ENCODE measurements around the gene CPVL. TPM values are rescaled to one million over a fixed set of nuclear protein-coding genes. Genes with fewer than 3 reads are reported as not detected.

CPVL gene
- total and polyA plus RNA-seq, 2 of the 8 experiments (the other 6 are each of a cell fraction or from before 2014, with no cell fraction given) = 40.0 to 55.0 TPM

- Histone ChIP-seq H3K27me3 (replicated peaks in 1 of 4; ENCODE audit: control insufficient read depth in 3 of 4, extremely low read depth in 1 of 4, insufficient read depth in 3 of 4, low read length in 3 of 4) (peaks cover 11 to 42% (median 35%) of the 10 kb centered on the region in 4 experiments), H4K5ac (ENCODE audit: insufficient read length, low read depth, low read length) (no peak overlapping the region), H2BK5ac (ENCODE audit: low read depth, low read length) (no peak overlapping the region), H3K4me2 (ENCODE audit: insufficient read depth in 1 of 2, low read depth in 2 of 2, low read length in 2 of 2) (peak overlapping the region; percentile 72 to 93; a peak in 2 of 4 replicates), H2BK12ac (ENCODE audit: low read depth, low read length) (no peak overlapping the region), H3K79me2 (ENCODE audit: control insufficient read depth in 1 of 2, insufficient read depth in 2 of 2, low read length in 2 of 2) (no peaks in the 10 kb centered on the region), H2BK20ac (ENCODE audit: low read length) (no peak overlapping the region), H3K4ac (replicated peaks; ENCODE audit: insufficient read length, low read depth, low read length) (no peak overlapping the region), H3K9ac (replicated peaks in 1 of 4; ENCODE audit: extremely low read depth in 1 of 4, low read depth in 3 of 4, low read length in 3 of 4) (no peak overlapping the region), H3K4me1 (replicated peaks in 1 of 4; ENCODE audit: control insufficient read depth in 3 of 4, insufficient read depth in 4 of 4, low read length in 3 of 4) (peaks cover 3 to 21% (median 16%) of the 10 kb centered on the region in 4 experiments), H2BK15ac (ENCODE audit: low read length) (no peak overlapping the region), H3K9me3 (ENCODE audit: insufficient read depth in 2 of 2, low read depth in 1 of 2, low read length in 1 of 2) (no peaks in the 10 kb centered on the region), H3K36me3 (ENCODE audit: control insufficient read depth in 2 of 4, insufficient read depth in 4 of 4, low read length in 3 of 4) (no peaks in the 10 kb centered on the region), H2AK5ac (ENCODE audit: low read depth, low read length) (no peak overlapping the region), H3K4me3 (ENCODE audit: extremely low read depth in 1 of 4, insufficient read depth in 2 of 4, low read depth in 3 of 4, low read length in 4 of 4) (peak overlapping the region in 1 of 4 experiments; percentile 60; a peak in 1 of 8 replicates), H4K91ac (replicated peaks; ENCODE audit: insufficient read length, low read length) (no peak overlapping the region), H4K20me1 (replicated peaks in 1 of 2; ENCODE audit: control insufficient read depth in 1 of 2, insufficient read depth in 2 of 2, low read length in 2 of 2) (peaks cover 0 to 3% of the 10 kb centered on the region in 2 experiments), H3K18ac (ENCODE audit: extremely low read depth, low read length) (no peak overlapping the region), H3K14ac (ENCODE audit: insufficient read length) (no peak overlapping the region), H4K8ac (ENCODE audit: extremely low read depth, insufficient read depth, low read length) (no peak overlapping the region), H2AFZ (ENCODE audit: low read length) (no peak overlapping the region), H2BK120ac (replicated peaks; ENCODE audit: low read depth, low read length) (no peak overlapping the region), H3K56ac (replicated peaks; ENCODE audit: insufficient read length, low read depth, low read length) (no peak overlapping the region), H3K27ac (ENCODE audit: low read depth, low read length) (no peak overlapping the region), H3K23ac (ENCODE audit: insufficient read length) (no peak overlapping the region), H3K79me1 (ENCODE audit: low read depth, low read length) (no peaks in the 10 kb centered on the region), H3K23me2 (ENCODE audit: low read depth, low read length) (peaks cover 27% of the 10 kb centered on the region)
- no peak for FAIRE-seq
- ChIA-PET POLR2A (ENCODE audit: partially characterized antibody) (no interaction called here), CTCF (ENCODE audit: partially characterized antibody) (interaction anchor here (0.7 to 34.2 kb wide), 9 partner anchors 11 to 157 kb away, joined by 3 to 576 read pairs (median 48); no protein-coding TSS in a partner anchor)
- no peak for DNase-seq (ENCODE audit: low read depth in 1 of 2, low spot score in 2 of 2)
- no peak for TF ChIP-seq PHF8 (conservative IDR thresholded peaks at IDR 0.05; ENCODE audit: low read depth, low read length)
- no peak for TF ChIP-seq SIRT6 (IDR thresholded peaks at IDR 0.05; ENCODE audit: low read length)
- no peak for TF ChIP-seq RFX5 (IDR thresholded peaks at IDR 0.05; ENCODE audit: borderline replicate concordance, low read depth, low read length)
Measured at GRCh38 chr7:28954471-28954870, 191.9 kb downstream of the CPVL start.

All from H1 (cell line).